Hepatocyte (in vitro differentiated cells): ENCODE data around the gene HCN1. TPM values are rescaled to one million over a fixed set of nuclear protein-coding genes. Genes with fewer than 3 reads are reported as not detected.

Experiments used
- DNase-seq: peaks from one replicate; pipeline ENCODE4 v3.0.0-alpha.2; 2016; ENCODE audit warnings: low spot score
- H2AFZ ChIP-seq: fragments of 200-600 bp; sonication (generic); 2 replicates; pipeline ENCODE4 v1.6.0; 2016; ENCODE audit warnings: antibody characterized with exemption, mild to moderate bottlenecking
- H3K27ac ChIP-seq: fragments of 200-600 bp; sonication (generic); 2 replicates; pipeline ENCODE4 v1.5.1; 2016; ENCODE audit warnings: mild to moderate bottlenecking
- H3K27me3 ChIP-seq: fragments of 200-600 bp; sonication (generic); 2 replicates; pipeline ENCODE4 v1.6.1; 2016
- H3K36me3 ChIP-seq: fragments of 200-600 bp; sonication (generic); replicated peaks from 2 replicates; pipeline ENCODE4 v1.5.1; 2016; ENCODE audit warnings: low read depth; ENCODE audit not compliant: insufficient read depth
- H3K4me1 ChIP-seq: fragments of 200-600 bp; sonication (generic); 2 replicates; pipeline ENCODE4 v1.5.1; 2016; ENCODE audit warnings: mild to moderate bottlenecking, moderate library complexity; ENCODE audit not compliant: insufficient read depth
- H3K4me2 ChIP-seq: fragments of 200-600 bp; sonication (generic); 2 replicates; pipeline ENCODE4 v1.6.0; 2016
- H3K4me3 ChIP-seq: fragments of 200-600 bp; sonication (generic); 2 replicates; pipeline ENCODE4 v1.5.1; 2016; ENCODE audit warnings: mild to moderate bottlenecking
- H3K79me2 ChIP-seq: fragments of 200-600 bp; sonication (generic); 2 replicates; pipeline ENCODE4 v1.6.0; 2017; ENCODE audit warnings: mild to moderate bottlenecking
- H3K9me2 ChIP-seq: fragments of 200-600 bp; sonication (generic); replicated peaks from 2 replicates; pipeline ENCODE4 v1.6.0; 2017; ENCODE audit warnings: mild to moderate bottlenecking; ENCODE audit not compliant: insufficient read depth
- H3K9me3 ChIP-seq: fragments of 200-600 bp; sonication (generic); 2 replicates; pipeline ENCODE4 v1.5.1; 2016; ENCODE audit warnings: low read depth, mild to moderate bottlenecking
- H4K20me1 ChIP-seq: fragments of 200-600 bp; sonication (generic); 2 replicates; pipeline ENCODE4 v1.6.0; 2016; ENCODE audit warnings: mild to moderate bottlenecking; ENCODE audit not compliant: insufficient read depth, poor library complexity, severe bottlenecking
- EZH2 ChIP-seq: fragments of 200-600 bp; sonication (generic); IDR thresholded peaks from 2 replicates; pipeline ENCODE4 v1.6.1; 2016; ENCODE audit warnings: antibody characterized with exemption, mild to moderate bottlenecking, borderline replicate concordance
- EZH2phosphoT487 ChIP-seq: fragments of 200-600 bp; sonication (generic); IDR thresholded peaks from one replicate; pipeline ENCODE4 v1.6.1; 2018; ENCODE audit warnings: antibody characterized with exemption, mild to moderate bottlenecking, low read depth, moderate library complexity; ENCODE audit not compliant: unreplicated experiment, severe bottlenecking
- WGBS: methylation state at CpG from one replicate; pipeline ENCODE4 v1.1.6; 2016; ENCODE audit warnings: low lambda C conversion rate; ENCODE audit errors: missing lambda C conversion rate; 5-methylcytosine and 5-hydroxymethylcytosine counted together
- polyA plus RNA-seq: library from polyadenylated mRNA; unstranded; fragments of >200 nt; fragmentation: Nextera tagmentation; extraction: Ambion mirVana; gene quantifications from 2 replicates; pipeline ENCODE4 v1.2.1, GENCODE V29; 2016
- total RNA-seq: library from RNA; depleted of rRNA; stranded (reverse); fragments of >200 nt; gene quantifications from 2 replicates; pipeline ENCODE4 v1.2.3, GENCODE V29; 2014
- TF ChIP-seq, protein P1 (sequence below): fragments of 200-600 bp; sonication (generic); IDR thresholded peaks from 2 replicates; pipeline ENCODE4 v1.5.1; 2016; ENCODE audit warnings: antibody characterized with exemption, mild to moderate bottlenecking; ENCODE audit not compliant: poor library complexity

The HCN1 gene
- total and polyA plus RNA-seq, 2 experiments from 2014 or later: 0.57 TPM; not detected in 1

DNA sequence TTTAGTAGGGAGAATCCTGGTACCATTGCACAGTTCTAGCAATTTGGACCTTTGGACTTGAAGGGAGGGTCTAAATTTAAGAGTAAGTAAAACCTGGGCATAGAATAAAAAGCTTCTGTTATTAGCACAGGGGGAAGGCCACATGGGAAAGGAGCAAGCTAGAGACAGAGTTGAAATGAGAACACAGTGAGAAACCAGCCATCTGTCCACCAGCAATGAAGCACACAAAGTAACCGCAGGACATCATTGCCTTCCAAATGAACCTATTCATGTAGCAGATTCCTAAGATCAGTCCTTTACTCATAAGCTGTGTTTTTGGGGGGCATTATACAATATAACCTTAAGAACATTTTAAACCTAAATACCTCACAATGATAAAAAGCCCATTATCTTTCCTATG, 407.4 kb downstream of the HCN1 start:
- DNase-seq: no peak
- H3K9me2 ChIP-seq: no peaks in the 10 kb centered on the region
- H3K36me3 ChIP-seq: no peaks in the 10 kb centered on the region
- H3K4me3 ChIP-seq: no peak overlapping the region
- no peaks in the 10 kb centered on the region for H3K9me3 ChIP-seq
- H3K79me2 ChIP-seq: no peaks in the 10 kb centered on the region
- no peak overlapping the region for H3K27ac ChIP-seq
- H3K27me3 ChIP-seq: no peaks in the 10 kb centered on the region
- no peaks in the 10 kb centered on the region for H4K20me1 ChIP-seq
- TF ChIP-seq EZH2 (no peak), EZH2phosphoT487 (no peak)
- TF ChIP-seq, protein P1, sequence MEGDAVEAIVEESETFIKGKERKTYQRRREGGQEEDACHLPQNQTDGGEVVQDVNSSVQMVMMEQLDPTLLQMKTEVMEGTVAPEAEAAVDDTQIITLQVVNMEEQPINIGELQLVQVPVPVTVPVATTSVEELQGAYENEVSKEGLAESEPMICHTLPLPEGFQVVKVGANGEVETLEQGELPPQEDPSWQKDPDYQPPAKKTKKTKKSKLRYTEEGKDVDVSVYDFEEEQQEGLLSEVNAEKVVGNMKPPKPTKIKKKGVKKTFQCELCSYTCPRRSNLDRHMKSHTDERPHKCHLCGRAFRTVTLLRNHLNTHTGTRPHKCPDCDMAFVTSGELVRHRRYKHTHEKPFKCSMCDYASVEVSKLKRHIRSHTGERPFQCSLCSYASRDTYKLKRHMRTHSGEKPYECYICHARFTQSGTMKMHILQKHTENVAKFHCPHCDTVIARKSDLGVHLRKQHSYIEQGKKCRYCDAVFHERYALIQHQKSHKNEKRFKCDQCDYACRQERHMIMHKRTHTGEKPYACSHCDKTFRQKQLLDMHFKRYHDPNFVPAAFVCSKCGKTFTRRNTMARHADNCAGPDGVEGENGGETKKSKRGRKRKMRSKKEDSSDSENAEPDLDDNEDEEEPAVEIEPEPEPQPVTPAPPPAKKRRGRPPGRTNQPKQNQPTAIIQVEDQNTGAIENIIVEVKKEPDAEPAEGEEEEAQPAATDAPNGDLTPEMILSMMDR: no peak
- H2AFZ ChIP-seq: no peak overlapping the region
- H3K4me1 ChIP-seq: no peaks in the 10 kb centered on the region
- 91% methylated on average over 1 of the region's 1 CpG for WGBS
- no peak overlapping the region for H3K4me2 ChIP-seq

DNA sequence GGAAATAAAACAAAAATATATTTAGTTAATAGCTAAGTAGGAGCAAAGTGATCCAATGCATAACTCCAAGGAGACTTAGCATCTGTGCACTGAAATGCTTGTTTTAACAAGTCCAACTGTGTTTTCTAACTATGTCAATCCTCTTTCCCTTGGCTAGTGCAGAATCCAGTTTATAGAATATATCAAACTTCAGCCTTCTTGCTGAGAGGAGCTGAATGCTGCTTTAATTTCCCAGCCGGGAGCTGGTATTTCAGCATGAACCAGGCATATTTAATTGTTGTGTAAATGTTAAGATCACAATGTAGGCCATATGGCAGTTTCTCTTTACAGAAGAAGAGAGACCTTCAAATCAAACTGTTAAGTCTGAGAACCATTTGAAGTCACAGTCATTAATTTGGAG, 411.7 kb downstream of the HCN1 start:
- no peak overlapping the region for H3K27ac ChIP-seq
- H3K4me3 ChIP-seq: no peak overlapping the region
- H3K36me3 ChIP-seq: no peaks in the 10 kb centered on the region
- no peaks in the 10 kb centered on the region for H3K27me3 ChIP-seq
- H4K20me1 ChIP-seq: no peaks in the 10 kb centered on the region
- no peaks in the 10 kb centered on the region for H3K9me3 ChIP-seq
- TF ChIP-seq EZH2 (no peak), EZH2phosphoT487 (no peak)
- TF ChIP-seq, protein P1: no peak
- DNase-seq: no peak
- H3K4me2 ChIP-seq: no peak overlapping the region
- 95% methylated on average over 1 of the region's 1 CpG for WGBS
- H3K9me2 ChIP-seq: no peaks in the 10 kb centered on the region
- no peaks in the 10 kb centered on the region for H3K4me1 ChIP-seq
- H3K79me2 ChIP-seq: no peaks in the 10 kb centered on the region
- no peak overlapping the region for H2AFZ ChIP-seq

DNA sequence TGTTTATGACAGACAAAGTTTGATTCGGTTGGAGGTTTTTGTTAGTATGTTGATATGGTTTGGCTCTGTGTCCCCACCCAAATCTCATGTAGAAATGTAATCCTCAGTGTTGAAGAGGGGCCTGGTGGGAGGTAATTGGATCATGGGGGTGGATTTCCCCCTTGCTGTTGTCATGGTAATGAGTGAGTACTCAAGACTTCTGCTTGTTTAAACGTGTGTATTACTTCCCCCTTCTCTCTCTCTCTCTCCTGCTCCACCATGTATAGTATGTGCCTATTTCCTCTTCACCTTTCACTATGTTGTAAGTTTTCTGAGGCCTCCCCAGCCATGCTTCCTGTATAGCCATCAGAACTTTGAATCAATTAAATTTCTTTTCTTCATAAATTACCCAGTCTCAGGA, 415.1 kb downstream of the HCN1 start:
- no peaks in the 10 kb centered on the region for H4K20me1 ChIP-seq
- no peaks in the 10 kb centered on the region for H3K79me2 ChIP-seq
- H3K36me3 ChIP-seq: no peaks in the 10 kb centered on the region
- H3K9me3 ChIP-seq: no peaks in the 10 kb centered on the region
- WGBS: 62% methylated on average over 2 of the region's 2 CpGs
- no peak overlapping the region for H3K4me2 ChIP-seq
- H2AFZ ChIP-seq: no peak overlapping the region
- DNase-seq: no peak
- H3K4me1 ChIP-seq: no peaks in the 10 kb centered on the region
- TF ChIP-seq, protein P1: no peak
- TF ChIP-seq EZH2: no peak
- TF ChIP-seq EZH2phosphoT487: no peak
- H3K4me3 ChIP-seq: no peak overlapping the region
- no peaks in the 10 kb centered on the region for H3K27me3 ChIP-seq
- H3K27ac ChIP-seq: no peak overlapping the region
- H3K9me2 ChIP-seq: no peaks in the 10 kb centered on the region

DNA sequence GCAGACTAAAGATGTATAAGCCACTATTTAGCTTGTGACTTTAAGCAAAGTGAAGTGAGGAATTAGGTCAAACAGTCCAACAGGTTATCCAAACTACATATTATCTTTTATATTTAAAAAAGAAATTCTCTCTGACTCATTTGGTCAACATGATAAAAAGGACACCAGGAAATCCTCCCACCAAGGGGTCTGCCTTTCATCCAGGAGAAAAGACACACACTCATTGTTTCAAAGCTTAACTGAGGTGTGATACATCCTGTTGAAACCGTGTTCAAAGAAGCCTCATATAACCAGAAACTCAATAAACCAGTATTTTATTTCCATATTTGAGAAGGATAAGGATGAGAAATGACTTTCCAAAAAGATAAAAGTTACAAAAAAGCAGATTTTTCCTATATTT, 417.1 kb downstream of the HCN1 start:
- no peaks in the 10 kb centered on the region for H4K20me1 ChIP-seq
- 14% methylated on average over 1 of the region's 1 CpG for WGBS
- H3K4me3 ChIP-seq: no peak overlapping the region
- H3K4me2 ChIP-seq: no peak overlapping the region
- peaks cover 5% of the 10 kb centered on the region for H3K4me1 ChIP-seq
- H3K36me3 ChIP-seq: no peaks in the 10 kb centered on the region
- TF ChIP-seq, protein P1: no peak
- TF ChIP-seq EZH2: no peak
- no peak for TF ChIP-seq EZH2phosphoT487
- H3K79me2 ChIP-seq: no peaks in the 10 kb centered on the region
- H3K9me2 ChIP-seq: no peaks in the 10 kb centered on the region
- no peaks in the 10 kb centered on the region for H3K9me3 ChIP-seq
- no peak for DNase-seq
- no peak overlapping the region for H3K27ac ChIP-seq
- no peak overlapping the region for H2AFZ ChIP-seq
- no peaks in the 10 kb centered on the region for H3K27me3 ChIP-seq
